DMS 273 (cell line): ENCODE data around the gene HK1.
"Not testable (repeated sequence)": the region's sequence is repeated elsewhere in the genome, so short reads cannot be mapped to it uniquely, and the experiment has no call there.

Experiments used
- DNase-seq: peaks from one replicate; lab custom pipeline; 2025; ENCODE audit not compliant: unreplicated experiment; lab: John Stamatoyannopoulos, UW

HK1 gene

DNA sequence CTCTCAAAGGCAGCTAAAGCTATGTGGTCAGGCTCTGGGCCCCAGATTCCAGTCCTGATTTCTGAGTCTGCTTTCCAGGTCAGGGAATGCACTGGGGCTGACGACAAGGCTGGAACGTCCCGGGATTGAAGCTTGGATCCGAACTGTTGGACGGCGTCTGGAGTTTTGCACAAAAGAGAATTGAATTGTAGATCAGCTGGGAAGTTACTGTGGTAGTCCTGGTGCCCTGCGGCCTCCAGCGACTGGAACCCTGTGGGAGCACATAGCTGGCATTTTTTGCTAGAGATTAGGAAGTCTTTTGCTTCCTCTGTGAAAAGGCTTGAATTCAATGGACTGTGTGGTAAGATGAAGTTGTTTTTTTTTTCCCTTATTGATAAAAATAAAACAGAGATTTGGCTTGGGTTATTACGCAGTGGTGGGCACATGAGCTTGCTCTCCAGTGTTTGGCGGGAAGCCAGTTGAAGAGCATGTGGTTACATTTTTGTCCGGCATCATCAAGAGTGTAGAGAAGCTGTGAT, at the start of gene HK1:
HK1 (plus strand) TSS at position 51 of the 518 bp plus-strand sequence.
- DNase-seq, result no peak

GRCh38 chr10:69229616-69229916, 48.7 kb upstream of the HK1 start:
- DNase-seq, result no peak

DNA sequence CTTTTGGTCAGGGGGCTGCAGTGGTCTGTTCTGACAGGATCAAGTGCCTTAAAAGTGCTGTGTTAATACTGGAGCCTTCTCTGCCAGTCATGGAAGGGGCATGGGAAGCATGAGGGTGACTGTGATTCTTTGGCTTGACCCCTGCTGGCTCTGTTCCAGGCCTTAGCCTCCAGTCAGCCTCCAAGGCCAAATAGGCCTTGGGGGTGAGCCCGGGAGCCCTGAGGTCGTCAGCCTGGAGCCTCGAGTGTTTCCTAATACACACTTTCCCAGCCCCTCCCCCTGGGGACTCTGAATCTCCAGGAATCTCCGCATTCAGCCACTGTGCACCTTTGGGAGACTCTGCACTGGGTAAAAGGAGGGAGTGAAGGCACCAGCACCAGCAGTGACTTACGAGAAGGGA, 48.2 kb upstream of the HK1 start:
- no peak for DNase-seq

DNA sequence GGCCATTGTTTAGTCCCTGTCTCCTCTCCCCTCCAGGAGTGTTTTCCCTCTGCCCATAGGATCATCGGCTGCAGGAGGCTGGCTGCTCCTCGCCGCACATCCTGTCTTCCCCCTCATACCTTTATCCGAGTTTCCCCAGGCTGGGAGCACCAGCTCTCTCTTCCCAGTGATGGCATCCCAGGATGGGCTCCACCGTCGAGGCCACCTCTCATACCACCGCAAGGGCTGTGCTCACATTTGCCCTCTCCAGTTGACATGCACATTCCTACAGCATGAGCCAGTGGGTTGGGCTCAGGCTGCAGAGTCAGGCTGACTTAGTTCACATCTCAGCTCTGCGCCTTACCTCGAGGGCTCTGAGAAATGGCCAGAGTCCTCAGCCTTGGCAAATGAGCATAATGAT, 46.0 kb upstream of the HK1 start:
- DNase-seq, result no peak

GRCh38 chr10:69232736-69233480, 45.4 kb upstream of the HK1 start:
- DNase-seq, result no peak

- DNase-seq, result no peak
These were observed 43.8 kb upstream of the HK1 start for GRCh38 chr10:69234447-69234846.

DNA sequence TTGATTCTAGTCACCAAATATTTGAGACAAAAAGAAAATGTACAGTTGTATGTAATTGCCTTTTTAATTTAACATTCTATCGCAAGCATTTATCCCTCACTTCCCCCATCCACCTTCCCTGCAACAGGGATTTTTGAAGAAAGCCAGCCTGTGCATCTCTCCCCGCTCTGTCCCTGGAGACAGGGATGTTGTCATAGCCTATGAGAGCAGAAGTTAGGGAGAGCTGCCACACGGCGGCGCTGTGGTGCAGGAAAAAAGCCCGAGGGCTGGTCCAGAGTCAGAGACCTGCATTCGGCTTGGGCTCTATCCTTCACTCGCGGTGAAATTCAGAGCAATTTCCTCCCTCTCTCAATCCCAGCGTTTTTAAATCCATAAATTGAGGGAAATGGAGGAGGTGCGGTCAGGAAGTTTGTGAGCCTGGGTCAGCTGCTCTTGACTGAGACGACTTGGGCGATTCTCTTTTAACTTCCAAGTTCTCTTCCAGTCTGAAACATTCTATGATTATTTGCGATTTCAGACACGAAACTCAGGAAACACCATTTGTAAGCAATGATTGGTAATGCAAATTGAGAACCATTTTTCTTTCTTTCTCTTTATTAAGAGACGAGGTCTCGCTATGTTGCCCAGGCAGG, 40.7 kb upstream of the HK1 start:
- peak; percentile 87 for DNase-seq

DNA sequence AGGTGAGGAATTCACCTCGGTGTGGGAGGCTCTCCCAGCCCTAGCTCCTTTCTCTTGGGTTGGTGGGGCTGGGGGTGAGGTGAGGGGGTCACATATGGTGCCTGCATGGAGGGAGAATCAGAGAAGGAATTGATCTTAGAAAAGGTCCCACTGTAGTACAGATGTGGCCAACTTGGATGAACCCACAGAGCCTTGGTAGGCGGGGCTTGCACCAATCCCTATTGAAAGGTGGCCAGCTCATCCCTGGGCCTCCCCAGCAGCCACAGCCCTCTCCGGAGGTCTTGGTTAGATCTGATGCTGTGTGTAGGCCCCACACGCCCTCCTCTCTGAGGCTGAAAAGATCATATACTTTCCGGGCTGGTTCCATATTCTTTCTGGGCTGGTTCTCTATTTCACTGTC, 39.2 kb upstream of the HK1 start:
- DNase-seq, result no peak

- DNase-seq, result no peak
These were observed 38.4 kb upstream of the HK1 start for GRCh38 chr10:69239816-69240434.

DNA sequence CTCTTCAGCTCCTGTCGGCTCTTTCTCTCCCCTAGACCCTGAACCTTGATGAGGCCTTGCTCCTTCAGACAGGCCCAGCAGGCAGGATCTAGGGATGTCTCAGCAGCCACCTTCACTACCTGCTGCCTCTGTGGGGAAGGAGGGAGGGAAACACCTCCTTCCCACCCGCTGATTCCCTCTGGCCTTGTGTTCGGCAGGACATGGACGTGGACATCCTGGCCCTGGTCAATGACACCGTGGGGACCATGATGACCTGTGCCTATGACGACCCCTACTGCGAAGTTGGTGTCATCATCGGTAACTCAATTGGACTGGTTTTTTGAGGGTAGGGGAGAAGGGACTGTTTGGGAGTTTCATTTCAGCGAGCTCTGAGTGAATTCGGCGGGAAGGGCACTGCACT, 37.8 kb upstream of the HK1 start:
- DNase-seq, result no peak

DNA sequence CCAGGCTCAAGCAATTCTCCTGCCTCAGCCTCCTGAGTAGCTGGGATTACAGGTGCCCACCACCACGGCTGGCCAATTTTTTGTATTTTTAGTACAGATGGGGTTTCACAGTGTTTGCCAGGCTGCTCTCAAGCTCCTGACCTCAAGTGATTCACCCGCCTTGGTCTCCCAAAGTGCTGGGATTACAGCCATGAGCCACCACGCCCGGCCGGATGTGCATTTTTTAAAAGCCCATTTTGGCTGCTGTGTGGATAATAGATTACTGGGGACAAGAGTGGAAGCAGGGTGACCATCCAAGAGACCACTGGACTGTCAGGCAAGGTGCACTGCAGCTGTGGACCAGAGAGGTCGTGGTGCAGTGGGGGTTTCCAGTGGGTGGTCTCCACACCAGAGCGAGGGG, 36.7 kb upstream of the HK1 start:
- DNase-seq, result no peak

GRCh38 chr10:69242040-69242851, 36.0 kb upstream of the HK1 start:
- DNase-seq, result no peak

- no peak for DNase-seq
These were observed 35.5 kb upstream of the HK1 start for GRCh38 chr10:69242852-69243212.

- DNase-seq, result no peak
These were observed 34.5 kb upstream of the HK1 start for GRCh38 chr10:69243817-69244216.

DNA sequence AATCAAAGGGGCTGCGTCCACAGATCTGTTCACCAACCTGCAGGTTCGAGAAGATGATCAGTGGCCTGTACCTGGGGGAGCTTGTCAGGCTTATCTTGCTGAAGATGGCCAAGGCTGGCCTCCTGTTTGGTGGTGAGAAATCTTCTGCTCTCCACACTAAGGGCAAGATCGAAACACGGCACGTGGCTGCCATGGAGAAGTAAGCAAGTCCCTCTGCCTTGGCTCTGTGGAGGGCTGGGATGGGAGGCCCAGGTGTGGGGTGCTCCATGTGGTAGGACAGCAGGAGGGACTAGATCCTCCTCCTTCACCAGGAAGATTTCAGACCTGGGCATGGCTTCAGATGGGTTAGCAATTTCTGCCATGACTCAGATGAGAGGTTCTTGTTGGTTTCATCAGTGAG, 32.3 kb upstream of the HK1 start:
- DNase-seq, result no peak

DNA sequence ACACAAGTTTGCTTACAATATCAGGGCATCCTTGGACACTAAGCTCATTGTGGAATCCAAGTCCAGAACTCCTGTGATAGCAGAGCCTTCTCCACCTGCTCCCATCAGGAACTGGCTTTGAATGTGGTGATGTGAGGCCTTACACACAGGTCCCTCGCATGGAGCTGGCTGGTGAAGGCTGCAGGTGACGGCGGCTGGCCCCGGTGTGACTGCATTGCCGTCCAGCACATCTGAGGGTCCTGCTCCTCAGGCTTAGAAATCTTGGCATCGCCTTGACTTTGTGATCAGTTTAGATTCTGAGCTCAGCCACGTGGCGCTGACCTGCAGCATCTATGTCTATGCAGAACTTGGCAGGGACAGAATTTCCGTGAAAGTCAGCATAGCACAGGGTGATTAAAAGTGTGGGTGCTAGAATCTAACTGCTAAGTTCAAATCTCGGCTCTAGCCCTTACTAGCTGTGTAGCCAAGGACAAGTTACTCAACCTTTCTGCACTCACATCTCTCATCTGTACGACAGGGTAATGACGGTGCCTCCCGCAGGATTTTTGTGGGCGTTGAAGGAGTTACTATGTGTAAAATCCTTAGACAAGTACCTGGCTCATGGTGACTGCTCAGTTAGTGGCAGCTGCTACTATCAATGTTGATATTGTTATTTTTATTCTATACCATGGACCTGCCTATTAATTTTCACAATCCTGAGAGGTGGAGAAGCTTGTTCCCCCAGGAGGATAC, 31.5 kb upstream of the HK1 start:
- DNase-seq, result no peak

DNA sequence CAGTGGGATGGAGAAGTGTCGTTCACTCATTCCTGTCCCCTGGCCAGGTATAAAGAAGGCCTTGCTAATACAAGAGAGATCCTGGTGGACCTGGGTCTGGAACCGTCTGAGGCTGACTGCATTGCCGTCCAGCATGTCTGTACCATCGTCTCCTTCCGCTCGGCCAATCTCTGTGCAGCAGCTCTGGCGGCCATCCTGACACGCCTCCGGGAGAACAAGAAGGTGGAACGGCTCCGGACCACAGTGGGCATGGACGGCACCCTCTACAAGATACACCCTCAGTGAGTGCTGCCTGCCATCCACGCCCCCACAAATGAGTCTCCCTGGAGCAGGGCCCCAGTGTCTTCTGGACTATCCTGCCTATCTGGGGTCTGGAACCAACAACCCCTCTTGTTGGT, 31.0 kb upstream of the HK1 start:
- DNase-seq, result no peak

- DNase-seq, result no peak
These were observed 30.1 kb upstream of the HK1 start for GRCh38 chr10:69248117-69248730.

GRCh38 chr10:69250041-69250440, 28.3 kb upstream of the HK1 start:
- DNase-seq, result no peak

- not testable (repeated sequence) for DNase-seq
These were observed 26.9 kb upstream of the HK1 start for GRCh38 chr10:69251417-69251816.

DNA sequence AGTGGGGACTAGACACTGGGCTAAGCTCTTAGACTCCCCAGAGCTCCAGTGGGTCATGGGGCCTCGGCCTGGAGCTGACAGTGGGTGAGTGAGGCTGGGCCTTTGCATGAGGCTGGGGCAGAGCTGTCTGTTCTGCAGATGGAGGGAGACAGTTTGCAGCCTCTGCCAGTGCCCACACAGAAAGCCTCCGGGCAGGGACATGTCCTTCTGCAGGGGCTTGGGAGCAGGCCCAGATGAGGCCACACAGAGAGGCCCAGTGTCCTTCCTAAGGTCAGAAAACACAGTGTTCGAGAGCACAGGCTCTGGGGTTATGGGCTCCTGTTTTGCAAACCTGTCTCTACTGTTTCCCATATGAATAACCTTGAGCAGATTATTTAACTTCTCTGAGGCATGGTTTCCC, 25.1 kb upstream of the HK1 start:
- DNase-seq, result no peak
